GM12873 (cell line): Measurements from ENCODE around the gene PRKAG2.

ENCODE experiments used
- CTCF ChIP-seq: IDR thresholded peaks from 2 replicates; pipeline ENCODE4 v1.5.1; 2012; ENCODE audit warnings: low read depth, mild to moderate bottlenecking, moderate library complexity, low read length, control low read depth; ENCODE audit not compliant: insufficient read depth; ENCODE audit errors: missing control alignments

Gene PRKAG2

GRCh38 chr7:151756076-151756731, 120.7 kb downstream of the PRKAG2 start:
- no peak for TF ChIP-seq CTCF

GRCh38 chr7:151755131-151755801, 121.6 kb downstream of the PRKAG2 start:
- no peak for TF ChIP-seq CTCF

- TF ChIP-seq CTCF = no peak
Measured at GRCh38 chr7:151754688-151755130, 122.2 kb downstream of the PRKAG2 start.

GRCh38 chr7:151754142-151754590, 122.7 kb downstream of the PRKAG2 start:
- TF ChIP-seq CTCF = peak; percentile 82

GRCh38 chr7:151752816-151753595, 123.9 kb downstream of the PRKAG2 start:
- TF ChIP-seq CTCF = no peak

GRCh38 chr7:151752037-151752436, 124.9 kb downstream of the PRKAG2 start:
- no peak for TF ChIP-seq CTCF

GRCh38 chr7:151748733-151749132, 128.2 kb downstream of the PRKAG2 start:
- no peak for TF ChIP-seq CTCF
